Activated T-cell treated with anti-CD3 and anti-CD28 coated beads for 1 hour (primary cell): Measurements from ENCODE around the gene SOX8.
"Not testable (repeated sequence)": the region's sequence is repeated elsewhere in the genome, so short reads cannot be mapped to it uniquely, and the experiment has no call there.

Experiments
- DNase-seq: peaks from one replicate; pipeline ENCODE4 v3.0.0-alpha.2; 2020; ENCODE audit warnings: low read depth

The SOX8 gene

DNA sequence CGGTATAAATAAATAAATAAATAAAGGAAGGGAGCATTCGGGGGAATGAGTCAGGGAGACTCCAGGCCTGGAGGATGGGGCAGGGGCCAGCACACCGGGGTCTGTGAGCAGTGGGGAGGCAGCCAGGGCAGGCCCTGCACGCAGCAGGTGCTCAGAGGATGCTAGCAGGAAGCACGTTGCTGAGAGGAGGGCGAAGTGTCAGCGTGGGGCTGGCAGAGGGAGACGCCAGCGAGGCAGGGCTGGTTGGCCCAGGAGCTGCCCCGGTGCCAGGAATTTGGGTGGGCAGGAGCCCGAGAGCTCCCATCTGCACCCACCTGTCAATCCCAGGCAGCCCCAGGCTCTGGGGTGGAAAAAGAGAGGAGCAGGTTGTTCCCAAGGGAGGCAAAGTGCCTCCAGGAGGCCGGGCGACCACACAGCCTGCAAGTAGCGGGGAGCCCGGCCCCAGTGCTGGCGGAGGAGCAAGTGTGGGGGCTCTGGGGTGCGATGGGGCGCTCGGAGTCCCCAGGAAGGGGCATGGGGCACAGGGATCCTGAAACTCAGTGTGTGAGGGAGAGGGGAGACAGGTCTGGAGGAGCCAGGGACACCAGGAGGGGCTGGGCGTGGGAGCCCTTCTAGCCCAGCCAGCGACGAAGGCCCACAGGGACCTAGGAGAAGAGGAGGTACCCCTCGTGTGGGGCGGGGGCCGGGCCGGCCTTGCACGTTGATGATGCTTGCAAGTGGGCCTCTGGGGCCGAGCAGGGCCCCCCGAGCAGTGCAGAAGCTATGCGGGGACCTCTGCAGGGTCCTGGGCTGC lies 28.0 kb downstream of the SOX8 start:
- DNase-seq, result no peak

DNA sequence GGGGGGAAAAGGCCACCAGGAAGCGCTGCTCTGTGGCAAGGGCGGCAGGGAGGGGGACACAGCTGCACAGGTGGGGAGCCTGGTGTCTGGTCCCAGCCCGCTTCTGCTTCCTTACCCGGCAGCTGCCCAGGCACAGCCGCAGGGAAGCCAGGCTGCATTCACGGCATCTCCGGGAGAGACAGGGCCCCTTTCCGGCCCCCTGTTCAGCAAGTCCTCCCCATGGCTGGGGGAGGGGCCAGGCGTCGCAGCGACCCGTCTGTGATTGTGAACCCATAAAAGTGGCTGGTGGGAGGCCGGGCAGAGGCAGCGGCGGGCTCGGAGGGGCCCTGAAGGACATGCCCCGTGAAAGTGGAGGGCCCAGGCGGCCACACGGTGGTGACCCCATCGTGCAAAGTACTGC lies 28.7 kb downstream of the SOX8 start:
- no peak for DNase-seq

DNA sequence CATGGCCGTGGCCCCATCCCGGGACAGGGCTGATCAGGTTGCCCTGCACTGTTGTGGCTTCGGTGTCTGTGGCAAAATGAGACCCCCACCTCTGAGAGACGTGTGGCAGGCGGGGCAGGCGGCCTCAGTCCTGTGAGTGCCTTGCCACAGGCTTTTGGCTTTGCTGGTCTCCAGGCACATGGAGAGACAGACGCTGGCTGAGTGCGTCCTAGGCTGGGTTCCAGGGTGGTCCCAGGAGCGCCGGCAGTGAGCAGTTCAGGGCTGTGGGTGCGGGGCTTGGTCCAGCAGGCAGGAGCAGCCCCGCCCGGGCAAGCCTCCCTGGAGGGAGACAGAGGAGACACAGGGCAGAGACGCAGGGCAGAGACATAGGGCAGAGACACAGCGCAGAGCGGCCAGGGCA lies 29.2 kb downstream of the SOX8 start:
- no peak for DNase-seq

DNA sequence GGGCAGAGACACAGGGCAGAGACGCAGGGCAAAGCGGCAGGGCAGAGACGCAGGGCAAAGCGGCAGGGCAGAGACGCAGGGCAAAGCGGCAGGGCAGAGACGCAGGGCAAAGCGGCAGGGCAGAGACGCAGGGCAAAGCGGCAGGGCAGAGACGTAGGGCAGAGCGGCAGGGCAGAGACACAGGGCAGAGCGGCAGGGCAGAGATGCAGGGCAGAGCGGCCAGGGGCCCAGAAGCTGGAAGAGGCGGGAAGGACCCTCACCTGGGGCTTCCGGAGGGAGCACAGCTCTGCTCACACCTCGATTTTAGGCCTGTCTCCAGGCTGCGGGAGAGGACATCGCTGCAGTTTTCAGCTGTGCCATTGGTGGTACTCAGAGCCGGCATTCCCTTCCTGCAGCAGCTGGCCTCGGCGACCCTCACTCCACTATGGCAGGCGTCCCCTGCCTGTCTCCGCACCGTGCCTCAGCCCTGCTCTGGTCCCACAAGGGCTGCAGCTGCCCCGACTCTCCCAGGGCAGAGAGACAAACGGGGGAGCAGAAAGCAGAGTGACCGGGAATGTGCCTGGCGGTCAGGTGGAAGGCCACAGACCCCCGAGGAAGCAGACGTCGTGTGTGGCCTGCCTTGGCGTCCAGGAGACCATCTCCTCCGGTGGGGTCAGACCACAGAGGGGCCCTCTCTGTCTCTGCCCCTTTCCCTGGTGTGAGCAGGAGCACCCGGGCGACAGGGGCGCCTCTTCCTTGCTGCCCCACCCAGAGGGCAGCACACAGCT lies 29.9 kb downstream of the SOX8 start:
- DNase-seq, result no peak

DNA sequence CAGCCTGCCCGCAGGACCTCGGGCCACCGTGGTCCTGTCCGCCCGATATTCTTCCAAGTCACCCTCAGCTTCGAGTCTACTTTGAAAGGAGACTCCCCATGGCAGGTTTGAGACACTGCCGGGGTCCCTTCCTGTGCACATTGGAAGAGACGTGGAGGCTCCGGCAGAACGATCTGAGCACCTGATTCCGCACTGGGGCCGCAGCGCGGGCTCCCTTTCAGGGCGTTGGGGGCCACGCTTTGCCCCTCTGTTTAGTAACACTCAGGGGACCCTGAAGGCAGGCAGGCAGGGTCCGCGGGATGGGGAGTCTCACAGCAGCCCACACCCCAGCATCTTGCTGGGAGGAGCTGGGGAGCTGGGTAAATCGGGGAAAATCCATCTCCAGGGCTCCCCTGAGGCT lies 30.6 kb downstream of the SOX8 start:
- no peak for DNase-seq

DNA sequence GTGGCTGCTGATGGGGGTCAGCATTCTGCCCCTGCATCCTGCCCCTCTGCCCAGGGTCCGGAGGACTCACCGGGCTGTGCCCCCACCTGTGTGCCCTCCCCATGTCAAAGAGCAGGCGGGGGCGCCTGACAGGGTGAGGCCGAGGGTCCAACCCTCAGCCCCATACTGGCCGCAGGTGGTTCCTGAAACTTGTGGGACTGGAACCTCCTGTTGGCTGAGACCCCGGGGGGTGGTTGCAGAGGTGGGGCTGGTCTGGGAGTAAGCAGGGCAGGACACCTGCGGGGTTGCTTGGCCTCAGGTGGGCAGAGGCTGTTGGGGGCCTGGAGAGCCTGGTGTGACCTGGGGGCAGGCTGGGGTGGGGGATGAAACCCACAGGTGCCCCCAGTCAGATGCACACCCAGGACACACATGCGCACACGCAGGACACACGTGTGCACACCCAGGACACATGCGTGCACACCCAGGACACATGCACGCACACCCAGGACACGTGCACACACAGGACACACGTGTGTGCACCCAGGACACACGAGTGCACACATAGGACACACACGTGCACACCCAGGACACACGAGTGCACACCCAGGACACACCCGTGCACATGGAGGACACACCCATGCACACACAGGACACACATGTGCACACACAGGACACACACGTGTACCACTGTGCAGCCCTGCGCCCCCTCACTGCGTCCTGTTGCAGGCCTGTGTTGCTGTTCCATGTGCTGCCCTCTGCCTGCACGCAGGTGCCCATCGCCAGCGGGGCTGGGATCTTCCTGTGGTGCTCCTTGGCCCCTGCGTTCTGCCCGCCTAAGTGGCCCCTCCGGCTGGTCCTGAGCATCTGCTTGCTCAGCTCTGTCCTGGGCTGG lies 31.4 kb downstream of the SOX8 start:
- no peak for DNase-seq

DNA sequence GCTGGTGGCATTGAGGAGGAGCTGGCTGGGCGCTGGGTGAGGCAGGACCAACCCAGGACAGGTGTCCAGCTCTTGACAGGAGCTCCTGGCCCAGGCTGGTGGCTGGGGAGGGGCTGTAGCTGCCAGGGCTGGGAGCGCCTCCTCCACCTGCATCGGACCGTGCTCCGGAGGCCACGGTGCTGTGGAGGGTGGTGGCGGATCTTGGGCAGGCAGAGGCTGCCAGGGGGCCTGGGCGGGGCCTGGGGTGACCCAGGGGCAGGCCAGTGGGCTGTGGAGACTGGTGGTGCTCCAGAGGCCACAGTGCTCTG lies 32.0 kb downstream of the SOX8 start:
- DNase-seq, result no peak

DNA sequence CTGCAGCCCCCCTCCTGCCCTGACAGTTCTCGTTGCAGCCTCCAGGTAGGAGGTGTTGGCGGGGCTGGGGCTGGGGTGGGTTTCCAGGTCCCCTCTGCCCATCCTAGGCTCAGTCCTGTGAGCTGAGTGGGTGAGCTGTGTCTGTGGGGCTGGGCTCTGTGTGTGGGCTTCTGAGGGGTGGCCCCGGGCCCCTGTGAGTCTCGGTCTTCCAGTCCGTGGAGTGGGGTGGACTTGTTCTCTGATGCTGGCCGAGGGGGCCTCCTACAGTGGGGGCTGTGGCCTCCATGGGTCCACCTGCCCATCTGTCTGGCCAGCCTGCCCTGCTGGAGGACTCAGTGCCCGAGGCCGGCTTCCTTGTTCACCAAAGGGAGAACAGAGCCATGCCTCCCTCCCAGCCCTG lies 32.7 kb downstream of the SOX8 start:
- DNase-seq, result no peak

DNA sequence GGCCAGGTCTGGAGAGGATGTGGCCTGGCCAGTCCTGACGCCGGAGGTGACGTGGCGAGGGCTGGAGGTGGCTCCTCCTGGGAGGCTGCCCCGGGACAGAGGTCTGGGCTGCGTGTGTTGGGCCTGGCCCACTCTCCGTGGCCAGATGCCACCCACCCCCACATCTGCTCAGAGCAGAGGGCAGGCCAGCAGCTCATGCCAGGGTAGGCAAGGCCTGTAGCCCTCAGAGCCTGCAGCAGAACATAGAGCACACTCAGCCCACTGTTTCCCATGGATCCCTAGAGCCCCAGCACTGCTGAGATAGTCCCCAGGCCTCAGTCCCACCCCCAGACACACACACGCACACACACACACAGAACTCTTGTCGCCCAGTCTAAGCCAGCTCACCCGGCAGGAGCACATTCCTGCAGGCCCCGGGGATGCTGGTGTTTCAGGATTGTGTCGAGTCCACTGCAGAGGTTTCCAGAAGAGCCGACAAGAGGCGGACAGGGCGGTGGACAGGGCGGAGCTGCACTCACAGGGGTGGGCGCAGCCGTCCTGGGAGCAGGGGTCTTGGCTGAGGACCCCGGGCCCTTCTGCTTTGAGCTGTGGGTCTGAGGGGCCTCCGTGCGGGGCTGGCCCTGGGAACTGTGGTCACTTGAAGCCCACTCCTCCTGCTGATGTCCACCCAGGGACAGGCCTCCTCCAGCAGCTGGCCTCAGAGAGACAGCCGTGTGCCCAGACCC lies 33.4 kb downstream of the SOX8 start:
- DNase-seq, result no peak

DNA sequence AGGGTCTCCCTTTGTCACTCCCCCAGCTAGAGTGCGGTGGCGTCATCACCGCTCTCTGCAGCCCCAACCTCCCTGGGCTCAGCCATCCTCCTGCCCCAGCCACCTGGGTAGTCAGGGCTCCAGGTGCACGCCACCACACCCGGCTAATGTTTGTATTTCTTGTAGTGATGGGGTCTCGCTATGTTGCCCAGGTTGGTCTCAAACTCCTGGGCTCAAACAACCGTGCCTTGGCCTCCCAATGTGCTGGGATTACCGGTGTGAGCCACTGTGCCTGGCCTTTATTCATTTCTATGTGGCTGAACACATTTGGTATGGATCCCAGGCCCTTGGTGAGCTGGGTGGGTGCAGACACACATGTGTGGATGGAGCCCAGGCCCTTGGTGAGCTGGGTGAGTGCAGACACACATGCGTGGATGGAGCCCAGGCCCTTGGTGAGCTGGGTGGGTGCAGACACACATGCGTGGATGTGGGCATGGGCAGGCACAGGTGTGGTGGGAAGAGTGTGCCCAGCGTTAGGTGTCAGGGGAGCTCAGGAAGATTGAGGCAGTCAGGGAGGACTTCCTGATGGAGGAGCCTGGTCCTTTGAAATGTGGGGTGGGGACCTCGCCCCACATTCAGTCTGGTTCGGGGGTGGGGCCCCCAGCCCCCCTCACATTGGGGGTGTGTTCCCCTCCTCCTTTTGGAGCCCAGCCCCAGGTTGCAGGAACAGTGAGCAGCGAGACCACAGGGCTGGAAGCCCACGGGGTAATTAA lies 37.1 kb downstream of the SOX8 start:
- DNase-seq, result no peak

DNA sequence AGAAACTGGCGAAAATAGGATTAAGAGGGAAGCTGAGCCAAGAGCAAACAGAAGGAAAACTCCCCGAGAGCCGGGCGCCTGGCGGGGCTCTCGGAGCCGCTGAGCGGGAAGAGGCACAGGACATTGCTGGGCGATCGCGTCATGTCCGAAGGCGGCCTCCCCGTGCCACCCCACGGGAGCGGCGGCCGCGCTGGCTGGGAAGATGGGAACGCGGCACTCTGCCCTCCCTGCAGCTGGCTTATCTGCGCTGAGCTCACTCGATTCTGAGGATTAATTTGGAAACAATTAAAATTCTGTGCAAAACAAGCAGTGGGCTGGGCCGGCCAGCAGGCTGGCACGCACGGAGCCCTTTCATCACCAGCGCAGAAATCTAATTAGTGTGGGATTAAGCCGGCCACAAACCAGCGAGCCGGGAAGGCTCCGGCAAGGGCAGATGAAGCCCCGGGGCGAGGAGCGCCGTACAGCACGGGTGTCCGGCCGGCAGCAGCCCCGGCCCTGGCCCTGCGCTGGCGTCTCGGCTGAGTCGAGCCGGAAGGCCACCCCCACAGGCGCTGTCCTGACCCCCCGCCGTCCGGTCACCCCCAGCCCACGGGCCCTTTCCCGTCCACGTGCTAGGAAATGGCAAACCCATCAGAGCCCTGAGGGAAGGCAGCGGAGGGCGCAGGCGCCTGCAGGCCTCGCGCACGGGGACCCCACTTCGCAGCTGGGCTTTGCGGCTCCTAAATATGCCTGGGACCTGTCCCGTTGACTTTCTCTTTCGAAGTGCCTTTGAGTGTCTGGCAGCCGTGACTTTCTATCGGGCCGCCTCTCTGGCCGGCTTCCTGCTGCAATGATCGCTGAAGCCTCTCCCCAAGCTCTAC lies 37.9 kb downstream of the SOX8 start:
- DNase-seq, result no peak

DNA sequence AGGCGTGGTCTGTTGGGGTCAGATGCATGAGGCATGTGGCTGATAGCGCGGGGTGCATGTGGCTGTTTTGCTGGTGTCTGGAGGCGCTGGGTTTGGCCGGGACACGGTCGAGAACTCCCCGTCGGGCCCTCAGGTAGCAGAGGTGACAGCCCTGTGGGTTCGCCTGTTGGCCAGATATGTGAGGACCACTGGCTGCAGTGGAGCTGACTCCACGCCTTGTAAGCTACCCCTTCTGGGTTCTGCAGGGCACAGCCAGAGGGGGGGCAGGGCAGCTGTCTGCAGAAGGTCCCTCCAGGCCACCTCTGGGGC lies 38.5 kb downstream of the SOX8 start:
- DNase-seq, result no peak

DNA sequence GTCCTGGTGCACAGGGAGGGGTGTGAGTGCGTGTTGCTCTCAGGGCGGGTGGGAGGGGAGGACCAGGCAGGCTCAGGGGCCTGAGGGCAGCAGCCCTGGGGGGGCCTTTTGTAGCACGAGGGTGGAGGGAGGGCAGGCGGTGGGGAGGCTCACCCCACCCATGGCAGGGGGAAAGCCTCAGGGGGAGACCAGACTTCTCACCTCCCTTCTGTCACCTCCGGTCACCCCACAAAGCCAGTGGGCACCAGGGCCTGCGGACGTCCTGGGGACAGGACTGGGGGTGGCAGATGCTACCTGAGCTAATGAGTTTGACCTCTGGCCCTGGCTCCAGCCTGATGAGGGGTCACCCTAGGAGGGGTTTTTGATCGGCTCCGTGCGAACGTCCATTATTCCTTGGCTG lies 39.0 kb downstream of the SOX8 start:
- DNase-seq, result no peak

DNA sequence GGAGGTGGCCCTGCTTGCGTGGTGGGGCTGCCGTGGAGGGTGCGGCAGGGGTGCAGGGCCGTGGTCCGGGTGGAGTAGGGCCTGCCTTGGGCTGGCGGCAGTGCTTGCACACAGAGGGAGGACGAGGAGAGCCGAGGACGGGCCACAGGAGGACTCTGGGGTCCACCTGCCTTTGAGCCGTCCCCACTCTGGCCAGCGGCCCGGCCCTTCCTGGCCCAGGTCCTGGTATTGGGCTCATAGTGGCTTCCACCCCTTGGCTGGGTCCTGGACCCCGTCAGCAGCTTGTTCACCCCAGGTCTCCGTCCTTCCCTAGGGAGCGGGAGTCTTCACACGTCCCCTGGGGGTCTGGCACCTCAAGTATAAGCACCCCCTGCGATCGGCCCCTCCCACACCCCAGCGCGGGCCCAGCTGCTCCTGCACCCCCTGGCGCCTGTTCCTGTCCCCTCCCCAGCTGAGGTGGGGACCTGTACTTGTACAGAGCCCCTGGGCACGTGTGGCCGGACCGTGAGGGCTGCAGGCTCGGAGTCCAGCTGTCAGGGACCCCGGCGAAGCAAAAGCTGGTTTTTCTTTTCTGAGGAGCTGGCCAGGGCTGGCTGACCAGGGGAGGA lies 40.1 kb downstream of the SOX8 start:
- no peak for DNase-seq

DNA sequence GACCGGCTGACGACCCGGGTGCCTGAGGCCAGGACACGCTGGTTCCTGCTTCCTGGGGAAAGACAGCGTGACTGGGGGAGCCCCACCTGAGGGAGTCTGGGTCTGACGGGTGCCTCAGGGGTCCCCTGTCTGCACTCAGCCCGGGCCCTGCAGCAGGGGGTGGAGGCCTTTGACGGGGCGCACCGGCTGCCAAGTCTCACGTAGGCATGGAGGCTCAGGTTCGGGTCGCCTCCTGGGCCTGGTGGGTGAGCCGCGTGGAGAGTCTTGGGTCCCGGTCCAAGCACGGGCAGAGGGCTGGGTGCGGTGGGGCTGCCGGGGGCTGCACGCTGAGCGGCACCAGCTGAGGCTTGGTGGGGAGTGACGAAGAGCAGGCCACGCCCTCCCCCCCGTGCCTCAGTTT lies 40.9 kb downstream of the SOX8 start:
- DNase-seq, result no peak

DNA sequence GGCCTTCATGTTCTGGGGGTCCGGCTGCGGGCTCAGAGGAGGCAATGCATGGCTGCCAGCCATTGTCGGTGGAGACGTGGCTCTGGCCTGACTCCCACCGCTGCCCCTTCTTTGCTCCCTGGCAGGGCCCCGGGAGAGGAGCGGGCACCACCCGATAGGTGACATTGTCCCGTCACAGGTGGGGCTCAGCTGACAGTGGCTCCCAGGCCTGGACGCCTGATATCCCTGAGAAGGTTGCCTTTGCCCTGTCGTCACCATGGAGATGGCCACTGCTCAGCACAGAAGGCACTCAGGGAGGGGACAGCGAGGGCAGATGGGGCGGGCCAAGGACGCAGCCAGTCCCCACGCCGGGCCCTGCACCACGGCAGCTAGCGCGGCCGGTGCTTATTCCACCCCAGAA lies 42.6 kb downstream of the SOX8 start:
- no peak for DNase-seq

DNA sequence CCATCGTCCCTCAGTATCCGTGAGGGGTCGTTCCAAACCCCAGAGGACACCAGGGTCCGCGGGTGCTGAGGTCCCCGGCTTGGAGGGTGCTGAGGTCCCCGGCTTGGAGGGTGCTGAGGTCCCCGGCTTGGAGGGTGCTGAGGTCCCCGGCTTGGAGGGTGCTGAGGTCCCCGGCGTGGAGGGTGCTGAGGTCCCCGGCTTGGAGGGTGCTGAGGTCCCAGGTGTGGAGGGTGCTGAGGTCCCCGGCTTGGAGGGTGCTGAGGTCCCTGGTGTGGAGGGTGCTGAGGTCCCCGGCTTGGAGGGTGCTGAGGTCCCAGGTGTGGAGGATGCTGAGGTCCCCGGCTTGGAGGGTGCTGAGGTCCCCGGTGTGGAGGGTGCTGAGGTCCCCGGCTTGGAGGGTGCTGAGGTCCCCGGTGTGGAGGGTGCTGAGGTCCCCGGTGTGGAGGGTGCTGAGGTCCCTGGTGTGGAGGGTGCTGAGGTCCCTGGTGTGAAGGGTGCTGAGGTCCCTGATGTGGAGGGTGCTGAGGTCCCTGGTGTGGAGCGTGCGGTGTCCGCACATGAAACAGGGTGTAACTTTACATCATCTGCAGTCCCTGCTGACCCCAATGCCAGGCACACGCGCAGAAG lies 43.7 kb downstream of the SOX8 start:
- DNase-seq, result not testable (repeated sequence)

DNA sequence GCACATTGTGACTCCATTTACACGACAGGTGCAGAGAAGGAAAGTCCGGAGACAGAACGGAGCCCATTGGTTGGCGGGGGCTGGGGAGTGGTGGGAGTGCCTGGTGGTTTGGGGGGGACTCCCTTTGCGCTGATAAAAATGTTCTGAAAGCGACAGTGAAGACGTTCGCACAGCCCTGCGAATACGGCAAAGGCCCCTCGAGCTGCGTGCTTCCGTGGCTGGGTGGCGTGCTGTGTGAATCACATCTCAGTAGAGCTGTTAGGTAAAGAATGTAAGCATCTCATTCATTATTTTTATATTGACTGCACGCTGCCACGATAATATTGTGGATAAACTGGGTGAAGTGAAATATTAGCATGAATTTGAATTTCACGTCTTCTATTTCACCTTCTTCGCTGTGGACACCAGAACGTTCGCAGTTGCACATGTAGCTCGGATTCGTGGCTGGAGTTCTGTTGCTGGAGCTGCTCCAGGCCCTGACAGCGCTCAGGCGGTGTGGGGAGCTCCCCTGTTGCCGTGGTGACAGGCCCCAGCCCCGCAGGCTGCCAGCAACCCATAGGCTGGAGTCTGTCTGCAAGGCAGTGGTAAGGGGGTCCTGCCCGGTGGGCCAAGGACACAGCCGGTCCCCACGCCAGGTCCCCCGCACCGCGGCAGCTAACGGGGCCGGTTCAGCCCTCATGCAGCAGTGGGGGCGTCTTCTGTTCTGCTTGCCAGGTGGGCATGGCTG lies 44.6 kb downstream of the SOX8 start:
- no peak for DNase-seq
